RCC 7860 (cell line): ENCODE results near the gene PNMA8B.
A peak's percentile ranks its signal among the peaks of the same experiment; 100 is the strongest.

ENCODE experiments used
- DNase-seq: peaks from one replicate; pipeline ENCODE4 v3.0.0-alpha.2; 2015; ENCODE audit warnings: low spot score
- FAIRE-seq: peaks from 2 replicates; lab custom pipeline; 2012; peaks lifted over from hg19 to GRCh38; lab: Jason Lieb, UNC

PNMA8B gene

GRCh38 chr19:46460981-46461380, 34.7 kb downstream of the PNMA8B start:
- DNase-seq (no peak), FAIRE-seq (no peak)

GRCh38 chr19:46460055-46460454, 35.6 kb downstream of the PNMA8B start:
- no peak for DNase-seq
- no peak for FAIRE-seq

- FAIRE-seq (no peak), DNase-seq (no peak)
Observed at GRCh38 chr19:46456930-46457329, 38.7 kb downstream of the PNMA8B start.

- no peak for FAIRE-seq
- no peak for DNase-seq
Observed at GRCh38 chr19:46454244-46454643, 41.4 kb downstream of the PNMA8B start.

GRCh38 chr19:46453661-46454060, 42.0 kb downstream of the PNMA8B start:
- FAIRE-seq, result no peak

GRCh38 chr19:46452186-46452585, 43.5 kb downstream of the PNMA8B start:
- DNase-seq (no peak), FAIRE-seq (no peak)

More at GRCh38 chr19:46453661-46454060, 42.0 kb downstream of the PNMA8B start:
- DNase-seq, result no peak

GRCh38 chr19:46451352-46451751, 44.3 kb downstream of the PNMA8B start:
- FAIRE-seq (no peak), DNase-seq (no peak)

GRCh38 chr19:46450737-46451136, 44.9 kb downstream of the PNMA8B start:
- DNase-seq (no peak), FAIRE-seq (no peak)

GRCh38 chr19:46449228-46449627, 46.4 kb downstream of the PNMA8B start:
- DNase-seq, result no peak
- no peak for FAIRE-seq

- no peak for FAIRE-seq
Observed at GRCh38 chr19:46448601-46449000, 47.1 kb downstream of the PNMA8B start.

GRCh38 chr19:46447824-46448223, 47.8 kb downstream of the PNMA8B start:
- FAIRE-seq, result no peak
- DNase-seq, result no peak

More at GRCh38 chr19:46448601-46449000, 47.1 kb downstream of the PNMA8B start:
- DNase-seq, result no peak

GRCh38 chr19:46447006-46447405, 48.7 kb downstream of the PNMA8B start:
- DNase-seq, result no peak

GRCh38 chr19:46446021-46446420, 49.6 kb downstream of the PNMA8B start:
- no peak for FAIRE-seq
- DNase-seq, result no peak

More at GRCh38 chr19:46447006-46447405, 48.7 kb downstream of the PNMA8B start:
- no peak for FAIRE-seq

GRCh38 chr19:46442808-46443450, 52.7 kb downstream of the PNMA8B start:
- DNase-seq (peak; percentile 37), FAIRE-seq (peak; percentile 86)

GRCh38 chr19:46441866-46442265, 53.8 kb downstream of the PNMA8B start:
- DNase-seq, result no peak
- no peak for FAIRE-seq
